GM04503 (cell line): ENCODE data around the gene CASQ1.

Experiments used
- DNase-seq: peaks from one replicate; pipeline ENCODE4 v3.0.0-alpha.2; 2012; ENCODE audit warnings: low read depth

CASQ1 gene

GRCh38 chr1:160227034-160227433 is 36.7 kb downstream of the CASQ1 start:
- DNase-seq, result no peak

- DNase-seq, result no peak
Measured at GRCh38 chr1:160227561-160227960, 37.2 kb downstream of the CASQ1 start.

- no peak for DNase-seq
Measured at GRCh38 chr1:160228431-160228830, 38.1 kb downstream of the CASQ1 start.

GRCh38 chr1:160232911-160233310 is 42.5 kb downstream of the CASQ1 start:
- no peak for DNase-seq

- DNase-seq, result no peak
Measured at GRCh38 chr1:160236806-160237205, 46.4 kb downstream of the CASQ1 start.

GRCh38 chr1:160237558-160237957 is 47.2 kb downstream of the CASQ1 start:
- no peak for DNase-seq

- no peak for DNase-seq
Measured at GRCh38 chr1:160238408-160238807, 48.0 kb downstream of the CASQ1 start.

- DNase-seq, result no peak
Measured at GRCh38 chr1:160239582-160240299, 49.4 kb downstream of the CASQ1 start.

- no peak for DNase-seq
Measured at GRCh38 chr1:160243767-160244166, 53.4 kb downstream of the CASQ1 start.

GRCh38 chr1:160244209-160244608 is 53.8 kb downstream of the CASQ1 start:
- no peak for DNase-seq

GRCh38 chr1:160245434-160245833 is 55.1 kb downstream of the CASQ1 start:
- DNase-seq, result no peak

- DNase-seq, result no peak
Measured at GRCh38 chr1:160247053-160247452, 56.7 kb downstream of the CASQ1 start.

GRCh38 chr1:160251011-160251410 is 60.6 kb downstream of the CASQ1 start:
- no peak for DNase-seq
